Panc1 (cell line): ENCODE measurements around the gene FAM53A. TPM values are rescaled to one million over a fixed set of nuclear protein-coding genes. Genes with fewer than 3 reads are reported as not detected.

Experiments
- ATAC-seq: fragments of 200-7000 bp; cut with Tn5 transposase; 2 replicates; pipeline ENCODE4 v1.9.1; 2020; ENCODE audit warnings: mild to moderate bottlenecking, moderate library complexity
- BruUV-seq: library from RNA; stranded (reverse); fragments of 400-500 nt; replicated peaks from 2 replicates; lab custom pipeline; 2021; lab: Mats Ljungman, UMichigan
- CTCF ChIA-PET: fragments of 300-600 bp; sonication (Branson Sonifier 250); formaldehyde crosslinking; loops from one replicate; lab custom pipeline; 2022; ENCODE audit warnings: antibody characterized with exemption; lab: Charles Lee
- POLR2A ChIA-PET: fragments of 300-600 bp; sonication (Branson Sonifier 250); formaldehyde crosslinking; loops from one replicate; lab custom pipeline; 2022; ENCODE audit warnings: antibody characterized with exemption; lab: Charles Lee
- DNase-seq: peaks from one replicate; pipeline ENCODE4 v3.0.0-alpha.2; 2010; ENCODE audit warnings: low read depth, low spot score
- H3K27ac ChIP-seq: 2 replicates; pipeline ENCODE4 v1.5.1; 2011; ENCODE audit warnings: mild to moderate bottlenecking, low read length, inconsistent platforms
- H3K27me3 ChIP-seq: fragments of 200-500 bp; sonication (Bioruptor generic); 2 replicates; pipeline ENCODE4 v1.6.0; 2014; ENCODE audit warnings: low read length, inconsistent platforms; ENCODE audit not compliant: control insufficient read depth, insufficient read depth
- H3K36me3 ChIP-seq: fragments of 200-500 bp; sonication (Bioruptor generic); 2 replicates; pipeline ENCODE4 v1.5.1; 2014; ENCODE audit warnings: inconsistent platforms, mild to moderate bottlenecking, low read length, moderate library complexity; ENCODE audit not compliant: control insufficient read depth, insufficient read depth
- H3K4me1 ChIP-seq: 2 replicates; pipeline ENCODE4 v1.5.1; 2011; ENCODE audit warnings: inconsistent platforms, mild to moderate bottlenecking, low read length, moderate library complexity; ENCODE audit not compliant: control insufficient read depth, insufficient read depth
- H3K4me3 ChIP-seq, 2 experiments: 2 replicates each; pipeline ENCODE4 v1.5.1; 2011 to 2012; ENCODE audit warnings: low read depth in 2 of 2, low read length in 2 of 2, mild to moderate bottlenecking in 2 of 2, inconsistent platforms in 1 of 2, moderate library complexity in 1 of 2
- H3K9me3 ChIP-seq: fragments of 200-500 bp; sonication (Bioruptor generic); 2 replicates; pipeline ENCODE4 v1.5.1; 2014; ENCODE audit warnings: low read depth, mild to moderate bottlenecking, inconsistent platforms, low read length, moderate library complexity; ENCODE audit not compliant: control insufficient read depth, insufficient read depth
- CTCF ChIP-seq: fragments of 450-650 bp; IDR thresholded peaks from 2 replicates; pipeline ENCODE4 v1.5.1; 2017; ENCODE audit warnings: mild to moderate bottlenecking
- POLR2AphosphoS5 ChIP-seq: IDR thresholded peaks from 2 replicates; pipeline ENCODE4 v1.6.1; 2012; ENCODE audit warnings: mild to moderate bottlenecking, low read depth, low read length, moderate library complexity
- REST ChIP-seq, 2 experiments: IDR thresholded peaks; 2 replicates each; pipeline ENCODE4 v1.6.1; 2011 to 2012; ENCODE audit warnings: low read depth in 2 of 2, control low read depth in 1 of 2, low read length in 1 of 2, mild to moderate bottlenecking in 1 of 2, moderate library complexity in 1 of 2; ENCODE audit not compliant: insufficient read depth in 1 of 2
- SIN3A ChIP-seq: IDR thresholded peaks from 2 replicates; pipeline ENCODE4 v1.6.1; 2012; ENCODE audit warnings: low read depth, mild to moderate bottlenecking, low read length, moderate library complexity, borderline replicate concordance; ENCODE audit not compliant: insufficient read depth
- TCF7L2 ChIP-seq: IDR thresholded peaks from 2 replicates; pipeline ENCODE4 v1.6.1; 2011; ENCODE audit warnings: mild to moderate bottlenecking, low read depth, low read length, inconsistent platforms
- in situ Hi-C: cut with HindIII; loops from 2 replicates; pipeline ENCODE4 v1.10.0; 2016; ENCODE audit warnings: low sequenced_read_pairs, low pct_unique_long_range_greater_than_20kb
- intact Hi-C: fragments of 100-400 bp; cut with micrococcal nuclease; formaldehyde crosslinking; loops from one replicate; pipeline ENCODE4 v1.10.0; 2022; ENCODE audit not compliant: unreplicated experiment
- total RNA-seq: library from RNA; stranded (reverse); gene quantifications from one replicate; pipeline ENCODE4 v1.2.1, GENCODE V29; 2021; ENCODE audit not compliant: unreplicated experiment

Gene FAM53A
- total RNA-seq, 1 experiment from 2014 or later: 7.0 TPM

- H3K4me3 ChIP-seq: no peak overlapping the region
- intact Hi-C loops: no loop called here
- in situ Hi-C loops: no loop called here
- H3K36me3 ChIP-seq: no peaks in the 10 kb centered on the region
- ChIA-PET CTCF (no interaction called here), POLR2A (no interaction called here)
- no peak overlapping the region for H3K27ac ChIP-seq
- no peak for DNase-seq
- no TSS peak for BruUV-seq
- ATAC-seq: no peak
- no peak for TF ChIP-seq SIN3A
- no peak for TF ChIP-seq REST (IDR thresholded peaks at IDR 0.05; ENCODE audit: insufficient read depth in 1 of 2, low read depth in 2 of 2, low read length in 1 of 2)
- TF ChIP-seq CTCF: no peak
- no peak for TF ChIP-seq TCF7L2
- no peak for TF ChIP-seq POLR2AphosphoS5
- no peaks in the 10 kb centered on the region for H3K4me1 ChIP-seq
- H3K9me3 ChIP-seq: peaks cover 4% of the 10 kb centered on the region; the same call in 1 of the 2 replicates
- no peaks in the 10 kb centered on the region for H3K27me3 ChIP-seq
Measured at GRCh38 chr4:1594871-1595788, 89.0 kb downstream of the FAM53A start.

- Histone ChIP-seq H3K27me3 (no peaks in the 10 kb centered on the region), H3K9me3 (peaks cover 4% of the 10 kb centered on the region; the same call in 1 of the 2 replicates), H3K4me3 (no peak overlapping the region), H3K4me1 (no peaks in the 10 kb centered on the region), H3K27ac (no peak overlapping the region), H3K36me3 (no peaks in the 10 kb centered on the region)
- no peak for DNase-seq
- no TSS peak for BruUV-seq
- POLR2A ChIA-PET: no interaction called here
- intact Hi-C loops: no loop called here
- ATAC-seq: no peak
- no peak for TF ChIP-seq CTCF
- TF ChIP-seq POLR2AphosphoS5: no peak
- TF ChIP-seq REST (IDR thresholded peaks at IDR 0.05; ENCODE audit: insufficient read depth in 1 of 2, low read depth in 2 of 2, low read length in 1 of 2): no peak
- TF ChIP-seq TCF7L2: no peak
- no peak for TF ChIP-seq SIN3A
- in situ Hi-C loops: no loop called here
- CTCF ChIA-PET: no interaction called here
Measured at GRCh38 chr4:1593881-1594345, 90.2 kb downstream of the FAM53A start.
